GM21390 (cell line): ENCODE data around the gene MALRD1.

Experiments used
- ATAC-seq: cut with Tn5 transposase; IDR thresholded peaks from one replicate; pipeline ENCODE4 v1.9.1; 2021; ENCODE audit not compliant: unreplicated experiment

Gene MALRD1

DNA sequence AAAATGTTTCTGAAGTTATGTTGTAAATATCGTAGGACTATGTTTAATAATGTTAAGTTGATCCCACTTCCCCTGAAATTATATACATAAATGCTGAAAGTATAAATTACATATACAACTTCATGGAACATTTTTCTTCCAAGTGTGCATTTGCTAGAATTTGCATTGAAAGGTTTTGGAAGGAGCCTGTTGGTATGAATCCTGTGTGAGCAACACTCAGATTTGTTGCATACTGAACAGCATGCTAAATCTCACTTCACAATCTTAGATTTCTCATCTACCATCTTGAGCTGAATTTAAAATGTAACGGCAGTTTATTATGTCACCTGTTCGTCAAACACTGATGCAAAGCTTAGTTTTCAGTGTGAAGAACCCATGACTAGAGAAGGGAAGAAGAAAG lies 172.6 kb downstream of the MALRD1 start:
- no peak for ATAC-seq

DNA sequence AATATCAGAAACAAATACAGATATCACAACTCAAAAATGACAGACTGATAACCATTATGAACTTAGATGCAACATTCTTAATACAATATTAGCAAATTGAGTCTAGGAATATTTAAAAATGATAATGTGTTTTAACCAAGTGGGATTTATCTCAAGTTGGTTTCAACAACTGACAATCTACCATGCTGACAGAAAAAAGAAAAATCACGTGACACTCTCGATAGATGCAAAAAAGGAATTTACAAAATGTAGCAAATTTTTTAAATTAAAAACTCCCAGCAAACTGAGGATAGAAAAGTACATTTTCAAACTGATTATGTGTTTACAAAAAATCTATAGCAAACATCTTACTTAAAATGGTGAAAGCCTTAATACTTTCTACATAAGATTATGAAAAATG lies 177.4 kb downstream of the MALRD1 start:
- ATAC-seq: no peak

DNA sequence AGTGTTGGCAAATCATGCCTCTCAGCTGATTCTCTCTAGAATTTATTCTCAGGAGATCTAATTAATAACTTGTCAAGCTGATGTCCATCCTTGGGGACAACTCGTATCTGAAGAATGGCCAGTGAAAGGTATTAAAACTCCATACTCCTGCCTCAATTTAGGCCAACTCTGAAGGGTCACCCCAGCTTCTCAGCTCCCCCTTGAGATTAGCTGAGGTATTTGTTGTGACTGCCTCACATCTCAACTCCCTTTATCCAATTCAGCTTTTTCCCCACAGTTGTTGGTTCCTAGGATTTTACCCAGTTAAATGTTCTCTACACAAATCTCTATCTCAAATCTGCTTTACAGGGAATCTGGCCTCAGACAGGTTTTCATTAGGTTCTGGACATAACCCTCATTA lies 182.4 kb downstream of the MALRD1 start:
- ATAC-seq: no peak

DNA sequence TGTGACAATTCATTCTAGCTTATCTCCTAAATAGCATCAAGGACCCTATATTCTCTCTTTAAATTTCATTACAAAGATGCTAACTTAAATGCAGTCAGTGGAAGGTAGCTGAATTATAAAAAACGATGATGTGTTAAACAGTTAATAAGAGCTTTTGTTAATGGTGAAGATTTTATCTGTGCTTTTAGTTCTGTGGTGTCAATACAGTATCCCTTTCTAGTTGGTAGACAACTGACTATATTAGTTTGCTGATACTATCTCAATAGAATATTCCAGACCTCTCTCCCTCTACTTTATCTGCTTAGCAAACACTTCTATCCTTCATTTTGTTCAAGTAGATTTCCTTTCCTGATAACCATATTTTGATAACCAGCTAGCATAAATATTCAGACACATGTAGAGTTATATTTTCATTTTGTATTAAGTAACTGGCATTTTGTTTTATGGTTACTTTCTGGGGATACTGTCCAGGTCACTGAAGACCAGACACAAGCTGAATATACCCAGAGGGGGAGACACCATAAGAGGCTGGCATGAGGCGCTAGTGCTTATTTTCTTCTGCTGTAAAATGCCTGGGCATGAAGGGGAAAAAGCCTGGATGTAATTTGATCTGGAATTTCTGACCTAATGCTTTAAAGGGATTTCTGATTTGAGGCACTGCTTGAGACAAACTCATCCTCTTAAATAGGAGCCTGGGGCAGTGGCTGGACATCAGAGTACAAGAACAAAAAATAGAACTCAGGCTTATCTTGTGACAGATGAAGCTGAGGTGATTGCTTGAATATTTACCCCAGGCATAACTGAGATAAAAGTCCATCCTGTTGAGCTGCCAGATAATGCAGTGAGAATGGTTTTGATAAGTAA lies 197.5 kb downstream of the MALRD1 start:
- ATAC-seq: no peak

DNA sequence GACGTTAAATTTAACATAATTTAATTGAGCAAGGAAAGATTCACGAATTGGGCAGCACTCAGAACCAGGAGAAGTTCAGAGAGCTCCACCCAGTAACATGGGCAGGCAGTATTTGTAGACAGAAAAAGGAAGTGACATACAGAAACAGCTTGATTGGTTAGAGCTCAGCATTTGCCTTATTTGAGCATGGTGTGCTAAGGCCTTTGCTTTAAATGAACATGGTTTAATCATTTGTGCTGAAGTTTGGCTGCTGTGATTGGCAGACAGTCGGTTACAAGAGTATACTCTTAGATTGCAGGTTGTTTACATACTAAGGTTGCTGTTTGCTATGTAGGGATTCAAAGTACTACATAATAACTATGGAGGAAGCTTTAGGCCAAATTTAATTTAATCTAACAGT lies 199.2 kb downstream of the MALRD1 start:
- no peak for ATAC-seq

DNA sequence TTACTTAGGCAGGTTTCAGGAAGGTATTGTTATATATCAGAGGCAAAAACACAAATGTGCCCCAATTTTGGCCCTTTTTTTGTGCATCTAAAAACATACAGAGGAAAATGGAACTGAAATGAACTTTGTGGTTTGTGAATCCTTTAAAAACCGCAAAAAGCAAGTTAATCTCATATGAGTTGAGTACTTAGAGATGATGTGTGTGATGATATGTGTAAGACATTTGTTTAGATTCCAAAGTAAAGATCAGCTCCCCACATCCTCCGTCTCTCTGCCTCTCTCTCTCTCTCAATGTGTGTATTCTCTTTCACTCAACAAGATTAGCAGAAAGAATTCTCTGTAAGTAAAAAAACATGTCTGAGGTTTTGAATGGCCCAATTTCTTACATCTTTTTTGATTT lies 201.9 kb downstream of the MALRD1 start:
- no peak for ATAC-seq

DNA sequence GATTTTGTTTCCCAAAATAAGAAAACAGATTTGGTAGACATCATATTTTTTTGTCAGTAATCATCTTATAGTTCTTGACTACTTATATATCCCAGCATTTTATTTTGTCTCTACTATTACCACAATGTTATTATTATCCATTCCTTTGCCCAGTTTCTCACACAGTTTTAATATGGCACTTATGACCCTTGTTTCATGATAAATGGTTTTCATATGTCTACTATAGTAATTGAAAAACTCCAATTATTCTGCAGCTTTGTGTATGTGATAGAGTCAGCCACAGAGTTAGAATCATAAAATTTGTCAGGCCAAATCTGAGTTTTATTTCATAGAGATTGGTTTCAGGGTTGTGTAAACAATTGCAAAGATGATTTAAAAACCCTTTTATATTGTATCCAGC lies 203.9 kb downstream of the MALRD1 start:
- ATAC-seq: no peak

DNA sequence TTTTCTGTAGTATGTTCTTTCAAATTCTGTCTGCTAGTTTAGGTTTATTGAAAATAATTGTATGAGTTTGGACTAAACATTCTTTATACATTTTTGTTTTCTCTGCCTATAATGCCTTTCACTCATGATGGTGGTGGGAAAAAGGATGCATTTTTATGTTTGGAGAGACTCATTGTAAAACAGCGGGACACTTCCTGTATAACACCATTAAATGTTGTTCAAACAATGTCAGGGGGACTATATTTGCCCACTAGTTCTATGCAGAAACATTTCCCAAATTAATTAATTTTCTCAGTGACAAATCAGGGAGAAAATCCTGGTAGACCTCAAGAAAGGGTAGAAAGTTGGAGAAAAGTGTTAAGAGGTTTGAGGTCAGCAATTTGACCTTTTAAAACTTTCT lies 207.7 kb downstream of the MALRD1 start:
- ATAC-seq: no peak

DNA sequence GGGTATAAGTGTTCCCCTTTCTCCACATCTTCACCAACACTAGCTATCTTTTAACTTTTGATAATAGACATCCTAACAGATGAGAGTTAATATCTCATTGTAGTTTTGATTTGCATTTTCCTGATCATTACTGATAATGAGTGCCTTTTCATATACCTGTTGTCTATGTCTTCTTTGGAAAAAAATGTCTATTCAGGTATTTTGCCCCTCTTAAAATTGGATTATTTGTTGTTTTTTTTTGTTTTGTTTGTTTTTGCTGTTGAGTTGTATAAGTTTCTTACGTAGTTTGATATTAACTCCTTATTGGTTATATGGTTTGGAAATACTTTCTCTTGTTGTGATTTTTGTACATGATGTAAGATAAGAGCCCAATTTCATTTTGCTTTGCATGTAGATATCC lies 214.7 kb downstream of the MALRD1 start:
- no peak for ATAC-seq

DNA sequence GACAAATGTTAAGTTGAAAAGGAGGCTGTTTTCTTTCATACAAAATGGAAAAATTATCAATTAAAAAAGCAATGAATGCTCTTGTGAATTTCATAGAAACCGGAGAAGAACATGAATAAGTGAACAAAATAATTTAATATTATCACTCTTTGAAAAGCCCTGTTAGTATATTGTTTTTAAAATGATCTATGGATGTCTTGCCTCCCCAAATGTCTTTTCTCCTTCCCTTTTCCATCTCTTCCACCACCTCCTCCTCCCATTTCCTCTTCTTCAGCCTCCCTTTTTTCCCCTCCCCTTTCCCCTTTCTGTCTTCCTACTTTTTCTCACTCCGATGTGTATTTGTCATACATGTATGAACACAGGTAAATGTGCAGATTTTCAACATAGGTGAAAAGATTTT lies 234.7 kb downstream of the MALRD1 start:
- no peak for ATAC-seq

DNA sequence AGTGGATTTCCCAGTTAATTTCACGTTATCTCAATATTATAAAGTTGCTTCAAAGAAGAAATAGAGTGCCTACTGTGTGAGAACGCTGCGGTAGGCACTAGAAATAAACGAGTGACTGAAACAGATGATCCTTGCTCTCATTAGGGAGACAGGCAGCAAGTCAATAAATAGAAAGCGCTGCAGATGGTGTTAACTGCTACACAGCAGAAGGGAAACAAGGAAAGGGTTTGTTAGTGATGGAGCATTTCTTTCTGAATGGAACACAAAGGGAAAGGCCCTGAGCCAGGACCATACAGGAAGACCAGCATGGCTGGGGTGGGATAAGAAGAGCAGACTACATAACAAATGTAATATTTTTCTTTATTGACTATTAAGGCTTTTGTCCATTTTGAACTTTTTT lies 235.2 kb downstream of the MALRD1 start:
- ATAC-seq: no peak

DNA sequence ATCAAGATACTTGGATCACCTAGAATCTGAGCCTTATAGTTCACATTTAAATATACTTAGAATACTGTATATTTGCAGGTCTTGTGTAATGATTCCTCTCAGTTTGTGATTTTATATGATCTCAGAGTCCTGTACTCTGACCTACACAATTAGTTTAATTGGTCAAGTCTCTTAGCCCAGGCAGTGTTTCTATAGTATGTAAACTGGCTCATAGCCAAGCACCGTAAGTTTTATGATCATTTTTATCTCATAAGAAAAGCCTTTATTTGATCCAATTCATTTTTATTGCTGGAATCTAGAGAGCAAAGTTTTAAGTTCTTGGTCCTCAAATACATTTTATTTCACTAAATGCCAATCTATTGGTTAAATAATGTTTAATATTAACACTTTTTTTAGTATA lies 242.2 kb downstream of the MALRD1 start:
- no peak for ATAC-seq

DNA sequence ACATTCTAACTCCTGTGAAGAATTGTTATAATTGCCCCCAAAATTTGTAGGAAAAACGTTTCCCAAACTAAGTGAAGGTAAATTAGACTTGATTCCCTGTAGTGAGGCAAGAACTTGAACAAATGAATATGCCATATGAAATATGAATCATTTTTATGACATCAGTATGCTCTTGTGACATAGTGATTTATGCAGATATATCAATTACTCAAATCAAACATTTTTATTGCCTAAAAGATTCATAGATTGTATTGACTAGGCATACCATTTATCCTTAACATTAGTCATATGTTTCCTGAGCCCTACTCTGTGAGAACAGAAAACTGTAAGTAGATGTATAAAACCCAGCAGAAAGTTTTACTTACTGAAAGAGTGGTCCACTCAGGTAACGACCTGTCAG lies 245.6 kb downstream of the MALRD1 start:
- ATAC-seq: no peak

DNA sequence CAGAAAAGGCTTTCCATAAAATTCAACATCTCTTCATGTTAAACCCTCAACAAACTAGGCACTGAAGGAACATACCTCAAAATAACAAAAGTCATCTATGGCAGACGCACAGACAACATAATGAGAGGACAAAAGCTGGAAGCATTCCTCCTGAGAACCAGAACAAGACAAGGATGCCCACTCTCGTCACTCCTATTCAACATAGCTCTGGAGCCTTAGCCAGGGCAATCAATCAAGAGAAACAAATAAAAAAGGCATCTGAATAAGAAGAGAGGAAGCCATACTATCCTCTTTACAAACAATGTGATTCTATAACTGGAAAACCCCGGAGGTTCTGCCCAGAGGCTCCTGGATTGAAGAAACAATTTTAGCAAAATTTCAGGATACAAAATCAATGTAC lies 251.0 kb downstream of the MALRD1 start:
- ATAC-seq: no peak

DNA sequence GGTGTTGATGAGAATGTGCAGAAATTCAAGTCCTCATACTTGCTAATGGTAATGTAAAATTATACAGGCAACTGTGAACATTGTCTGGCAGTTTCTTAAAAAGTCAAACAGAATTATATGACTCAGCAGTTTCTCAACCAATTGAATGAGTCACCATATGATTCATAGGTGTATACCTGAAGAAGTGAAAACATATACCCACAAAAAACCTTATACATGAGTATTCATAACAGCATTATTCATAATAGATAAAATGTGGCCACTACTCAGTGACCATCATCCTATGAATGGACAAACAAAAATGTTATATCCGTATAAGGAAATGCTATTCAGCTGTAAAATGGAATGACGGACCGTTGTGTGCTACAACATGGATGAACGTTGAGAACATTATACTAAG lies 253.5 kb downstream of the MALRD1 start:
- ATAC-seq: no peak

DNA sequence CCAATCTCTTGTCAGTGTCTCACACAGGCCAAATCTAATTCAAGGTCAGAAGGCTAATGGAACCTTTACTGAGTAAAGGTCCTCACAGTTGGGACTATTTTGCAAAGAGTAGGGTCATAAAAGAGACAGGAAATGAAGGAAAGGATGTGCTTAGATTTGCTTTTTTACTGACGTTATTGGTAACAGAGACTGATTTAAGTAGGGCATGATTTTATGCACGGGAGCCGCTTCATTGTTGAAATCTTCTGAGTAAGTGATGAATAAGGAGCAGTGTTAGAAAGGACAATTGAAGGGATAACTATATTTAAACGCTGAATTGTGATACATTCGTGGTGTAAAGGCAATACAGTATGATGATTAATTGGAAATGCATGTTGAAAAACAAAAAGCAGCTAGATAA lies 261.5 kb downstream of the MALRD1 start:
- no peak for ATAC-seq

DNA sequence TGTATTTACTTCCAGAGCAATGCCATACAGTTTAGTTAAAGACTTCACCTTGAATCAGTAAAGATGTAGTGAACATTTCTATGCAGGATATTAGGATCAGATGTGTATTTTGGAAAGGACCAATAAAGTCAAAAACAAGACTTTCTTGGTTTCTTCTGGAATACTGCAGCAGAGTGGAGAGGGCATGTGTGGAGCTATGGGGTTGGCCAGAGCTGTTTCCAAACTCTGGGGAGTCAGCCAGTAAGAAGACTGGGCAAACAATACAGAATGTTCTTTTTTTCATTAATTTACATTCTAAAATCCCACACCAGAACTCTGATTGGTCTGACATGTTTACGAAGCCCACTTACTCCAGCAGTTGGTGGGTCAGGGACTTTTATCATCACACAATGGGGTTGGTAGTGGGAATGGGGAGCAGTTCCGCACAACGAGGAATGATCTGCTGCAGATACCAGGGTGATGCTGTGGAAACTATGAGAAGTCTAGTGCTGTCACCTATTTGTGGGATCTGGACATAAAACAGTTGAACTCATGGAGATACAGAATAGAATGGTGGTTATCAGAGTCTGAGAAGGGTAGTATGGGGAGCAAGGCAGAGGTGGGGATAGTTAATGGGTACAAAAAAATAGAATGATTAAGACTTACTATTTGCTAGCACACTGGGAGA lies 267.7 kb downstream of the MALRD1 start:
- no peak for ATAC-seq

DNA sequence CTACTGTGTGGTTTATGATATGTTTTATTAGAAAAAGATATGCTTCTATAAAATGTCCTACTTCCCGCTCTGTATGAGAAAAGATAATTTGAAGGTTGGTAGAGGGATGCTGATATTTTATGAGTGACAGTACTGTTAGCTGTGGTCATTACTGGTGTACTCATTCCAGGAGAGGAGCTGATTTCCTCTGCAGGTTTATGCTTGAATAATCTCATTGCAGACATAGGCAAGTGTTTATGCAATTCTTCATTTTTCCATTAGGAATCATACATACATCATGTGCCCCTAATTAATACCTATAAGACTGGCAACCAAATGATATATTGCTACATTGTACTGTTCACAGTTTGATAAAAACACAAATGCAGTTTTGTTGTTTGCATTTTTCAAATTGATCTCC lies 269.4 kb downstream of the MALRD1 start:
- no peak for ATAC-seq

DNA sequence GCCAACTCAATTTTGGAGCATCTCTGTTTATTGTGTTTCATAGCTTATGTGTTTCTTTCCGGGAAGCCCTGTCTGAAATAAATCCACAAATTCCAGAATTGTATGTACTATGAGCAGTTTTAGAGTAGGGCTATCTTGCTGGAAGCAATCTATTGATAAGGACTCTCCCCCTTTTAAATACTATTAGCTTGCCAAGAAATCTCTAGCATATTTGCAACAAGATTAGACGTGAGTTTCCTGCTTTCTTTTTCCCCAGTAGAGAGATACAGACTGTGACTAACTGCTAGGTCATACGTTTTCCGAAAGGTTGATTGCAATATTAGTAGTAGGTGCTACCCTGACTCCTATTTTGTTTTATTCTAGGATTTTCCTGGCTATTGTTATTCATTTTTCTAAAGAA lies 277.0 kb downstream of the MALRD1 start:
- ATAC-seq: no peak

DNA sequence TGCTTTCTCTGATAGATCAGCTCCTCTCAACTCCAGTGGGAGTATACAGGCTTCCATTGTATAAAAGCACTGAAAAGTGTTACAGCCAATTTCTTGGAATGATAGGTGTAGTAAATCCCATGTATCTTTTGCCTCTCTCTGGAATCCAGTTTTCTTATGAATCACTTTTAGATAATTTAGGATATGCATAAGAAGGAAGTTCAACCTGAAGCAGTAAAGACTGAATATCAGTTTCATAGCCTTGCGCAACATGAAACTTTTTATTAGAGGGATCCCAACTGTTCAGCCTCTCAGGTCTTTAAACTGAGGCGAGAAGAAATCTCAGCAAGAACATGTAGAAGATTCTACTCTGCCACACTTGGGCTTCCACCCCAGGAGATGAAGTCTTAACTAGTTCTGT lies 280.0 kb downstream of the MALRD1 start:
- ATAC-seq: no peak

DNA sequence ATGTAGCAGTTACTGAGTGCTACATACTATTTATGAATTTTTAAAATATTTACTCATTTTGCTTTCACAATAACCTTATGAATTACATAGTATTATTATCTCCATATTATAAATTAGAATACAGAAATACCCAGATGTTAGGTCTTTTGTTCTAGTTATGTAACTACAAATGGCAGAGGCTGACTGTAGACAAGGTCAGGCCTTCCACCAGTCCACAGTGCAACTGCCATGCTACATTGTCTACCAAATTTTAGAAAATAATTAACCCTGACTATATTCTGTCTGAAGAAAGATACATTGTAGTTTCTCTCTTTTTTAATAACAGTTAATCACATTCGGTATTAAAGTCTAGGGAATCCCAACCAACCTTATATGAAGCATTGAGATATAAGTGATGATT lies 280.9 kb downstream of the MALRD1 start:
- ATAC-seq: no peak

DNA sequence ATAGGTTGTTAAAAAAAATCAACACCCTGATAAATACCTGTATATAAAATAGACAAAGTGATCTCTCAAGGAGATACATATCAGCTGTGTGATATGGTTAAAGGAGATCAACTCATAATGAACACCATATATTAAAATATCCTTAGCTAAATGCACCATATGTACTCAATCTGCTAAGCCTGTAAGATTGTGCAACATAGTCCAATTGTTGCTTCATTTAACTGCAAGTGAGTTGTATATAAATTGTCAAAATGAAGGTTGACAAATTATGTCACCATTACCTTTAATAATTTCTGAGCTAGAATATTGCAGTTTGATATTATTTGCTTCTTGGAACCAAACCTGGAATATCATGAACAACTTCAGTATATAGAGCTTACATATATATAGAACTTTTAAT lies 283.7 kb downstream of the MALRD1 start:
- no peak for ATAC-seq

DNA sequence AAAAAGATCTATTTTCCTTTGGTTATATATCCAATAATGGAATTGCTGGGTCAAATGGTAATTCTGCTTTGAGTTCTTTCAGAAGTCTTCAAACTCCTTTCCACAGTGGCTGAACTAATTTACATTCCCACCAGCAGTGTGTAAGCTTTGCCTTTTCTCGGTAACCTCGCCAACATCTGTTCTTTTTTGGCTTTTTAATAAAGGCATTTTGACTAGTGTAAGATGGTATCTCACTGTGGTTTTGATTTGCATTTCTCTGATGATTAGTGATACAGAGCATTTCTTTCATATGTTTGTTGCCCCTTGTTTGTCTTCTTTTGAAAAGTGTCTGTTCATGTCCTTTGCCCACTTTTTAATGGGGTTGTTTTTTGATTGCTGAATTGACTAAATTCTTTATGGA lies 285.0 kb downstream of the MALRD1 start:
- no peak for ATAC-seq
